Measurements from ENCODE around the gene SMG6.

SMG6 gene

GRCh38 chr17:2027528-2028233 is 275.9 kb downstream of the SMG6 start:
- Histone ChIP-seq H3K4me3 (replicated peaks; ENCODE audit: low read depth, low read length) (no peak overlapping the region), H3K36me3 (ENCODE audit: control insufficient read depth, insufficient read depth, low read length) (no peaks in the 10 kb centered on the region), H3K27me3 (replicated peaks; ENCODE audit: control insufficient read depth, insufficient read depth, low read length) (peaks cover 4% of the 10 kb centered on the region)
- TF ChIP-seq CTCF (IDR thresholded peaks at IDR 0.05; ENCODE audit: insufficient read depth, low read length, poor library complexity, severe bottlenecking): no peak
- DNase-seq (ENCODE audit: extremely low read depth, insufficient read length): no peak

- no peak for DNase-seq (ENCODE audit: extremely low read depth, insufficient read length)
- Histone ChIP-seq H3K27me3 (replicated peaks; ENCODE audit: control insufficient read depth, insufficient read depth, low read length) (peaks cover 4% of the 10 kb centered on the region), H3K36me3 (ENCODE audit: control insufficient read depth, insufficient read depth, low read length) (no peaks in the 10 kb centered on the region), H3K4me3 (replicated peaks; ENCODE audit: low read depth, low read length) (peak overlapping the region; percentile 39)
- peak; percentile 31 for TF ChIP-seq CTCF (IDR thresholded peaks at IDR 0.05; ENCODE audit: insufficient read depth, low read length, poor library complexity, severe bottlenecking)
These were observed 277.8 kb downstream of the SMG6 start for GRCh38 chr17:2025622-2026309.

GRCh38 chr17:2025220-2025621 is 278.4 kb downstream of the SMG6 start, which contains the start of gene RTN4RL1:
Gene RTN4RL1, minus strand, starts transcription at chr17:2025334. Its CDS starts 469 bp downstream, at chr17:2024865.
- peaks cover 4% of the 10 kb centered on the region for H3K27me3 ChIP-seq (replicated peaks; ENCODE audit: control insufficient read depth, insufficient read depth, low read length)
- peak within 1 kb of the TSS; percentile 39 for H3K4me3 ChIP-seq (replicated peaks; ENCODE audit: low read depth, low read length)
- TF ChIP-seq CTCF (IDR thresholded peaks at IDR 0.05; ENCODE audit: insufficient read depth, low read length, poor library complexity, severe bottlenecking): no peak
- no peaks in the 10 kb centered on the region for H3K36me3 ChIP-seq (ENCODE audit: control insufficient read depth, insufficient read depth, low read length)
- peak; percentile 45 for DNase-seq (ENCODE audit: extremely low read depth, insufficient read length)

GRCh38 chr17:2024572-2025219 is 278.9 kb downstream of the SMG6 start:
- peaks cover 4% of the 10 kb centered on the region for H3K27me3 ChIP-seq (replicated peaks; ENCODE audit: control insufficient read depth, insufficient read depth, low read length)
- H3K4me3 ChIP-seq (replicated peaks; ENCODE audit: low read depth, low read length): peak overlapping the region; percentile 39; the same call in 1 of the 2 replicates
- no peak for TF ChIP-seq CTCF (IDR thresholded peaks at IDR 0.05; ENCODE audit: insufficient read depth, low read length, poor library complexity, severe bottlenecking)
- DNase-seq (ENCODE audit: extremely low read depth, insufficient read length): no peak
- no peaks in the 10 kb centered on the region for H3K36me3 ChIP-seq (ENCODE audit: control insufficient read depth, insufficient read depth, low read length)

GRCh38 chr17:2023692-2024571 is 279.7 kb downstream of the SMG6 start:
- DNase-seq (ENCODE audit: extremely low read depth, insufficient read length): no peak
- H3K4me3 ChIP-seq (replicated peaks; ENCODE audit: low read depth, low read length): no peak overlapping the region
- no peaks in the 10 kb centered on the region for H3K36me3 ChIP-seq (ENCODE audit: control insufficient read depth, insufficient read depth, low read length)
- TF ChIP-seq CTCF (IDR thresholded peaks at IDR 0.05; ENCODE audit: insufficient read depth, low read length, poor library complexity, severe bottlenecking): no peak
- H3K27me3 ChIP-seq (replicated peaks; ENCODE audit: control insufficient read depth, insufficient read depth, low read length): peaks cover 3% of the 10 kb centered on the region
